Stimulated activated CD4-positive, alpha-beta T cell treated with anti-CD3 and anti-CD28 coated beads, Interleukin-12 subunit alpha, Interleukin-12 subunit beta, amount 100 ng/mL, for 48 hours (primary cell): ENCODE measurements around the gene DIAPH2.
"Not testable (repeated sequence)": the region's sequence is repeated elsewhere in the genome, so short reads cannot be mapped to it uniquely, and the experiment has no call there.

Experiments
- DNase-seq, 3 donors: peaks; one replicate each; pipeline ENCODE4 v3.0.0-alpha.2; 2020; ENCODE audit warnings: low read depth in 2 of 3, low spot score in 1 of 3

The DIAPH2 gene

DNA sequence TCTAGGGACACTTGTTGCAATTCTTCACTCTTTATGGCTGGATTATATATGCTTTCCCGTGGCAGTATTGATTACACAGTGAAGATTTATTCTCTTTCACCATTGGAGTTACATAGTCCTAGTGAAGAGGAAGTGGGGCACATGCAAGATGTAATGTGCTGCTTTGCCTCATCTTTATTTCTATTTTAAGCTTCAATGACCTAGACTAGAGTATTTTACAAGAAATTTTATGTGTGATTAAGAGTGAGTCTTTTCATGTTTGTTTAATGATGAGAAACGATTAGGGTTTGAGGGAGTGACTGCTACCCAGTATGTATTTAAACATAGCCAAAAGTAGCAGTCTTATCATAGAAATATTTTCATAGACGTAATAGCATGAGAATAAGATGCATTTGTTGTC lies 30.8 kb downstream of the DIAPH2 start:
- no peak for DNase-seq

DNA sequence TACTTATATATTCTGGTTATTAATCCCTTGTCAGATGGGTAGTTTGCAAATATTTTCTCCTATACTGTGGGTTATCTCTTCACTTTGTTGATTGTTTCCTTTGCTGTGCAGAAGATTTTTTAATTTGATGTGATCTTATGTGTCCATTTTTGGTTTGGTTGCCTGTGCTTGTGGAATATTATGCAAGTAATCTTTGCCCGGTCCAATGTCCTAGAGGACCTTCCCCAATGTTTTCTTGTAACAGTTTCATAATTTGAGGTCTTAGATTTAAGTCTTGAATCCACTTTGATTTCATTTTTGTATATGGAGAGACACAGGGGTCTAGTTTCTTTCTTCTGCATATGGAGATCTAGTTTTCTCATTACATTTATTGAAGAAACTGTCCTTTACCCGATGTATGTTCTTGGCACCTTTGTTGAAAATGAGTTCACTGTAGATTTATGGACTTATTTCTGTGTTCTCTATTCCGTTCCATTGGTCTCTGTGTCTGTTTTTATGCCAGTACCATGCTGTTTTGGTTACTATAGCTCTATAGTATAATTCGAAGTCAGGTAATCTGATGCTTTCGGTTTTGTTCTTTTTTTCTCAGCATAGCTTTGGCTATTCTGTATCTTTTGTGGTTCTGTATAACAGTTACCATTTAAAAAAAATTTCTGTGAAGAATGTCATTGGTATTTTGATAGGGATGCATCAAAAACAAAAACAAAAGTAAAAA lies 34.7 kb downstream of the DIAPH2 start:
- no peak for DNase-seq

DNA sequence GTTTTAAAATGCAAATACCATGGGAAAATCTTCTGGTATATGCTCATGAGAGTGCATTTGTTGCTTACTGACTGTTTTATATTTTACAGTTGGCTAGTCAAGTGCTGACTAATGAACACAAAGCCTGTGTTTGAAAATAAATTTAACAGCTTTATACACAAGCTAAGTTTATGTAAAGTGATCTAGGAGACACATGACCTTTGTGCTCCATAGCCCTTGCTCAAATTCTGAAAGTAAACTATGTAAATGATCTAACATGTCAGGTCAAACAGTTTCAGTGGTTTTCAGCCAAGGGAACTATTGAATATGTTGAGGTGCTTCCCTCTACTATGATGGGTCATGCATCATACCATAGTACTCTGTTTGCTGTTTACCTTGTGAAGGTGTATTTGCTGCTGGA lies 36.7 kb downstream of the DIAPH2 start:
- no peak for DNase-seq

DNA sequence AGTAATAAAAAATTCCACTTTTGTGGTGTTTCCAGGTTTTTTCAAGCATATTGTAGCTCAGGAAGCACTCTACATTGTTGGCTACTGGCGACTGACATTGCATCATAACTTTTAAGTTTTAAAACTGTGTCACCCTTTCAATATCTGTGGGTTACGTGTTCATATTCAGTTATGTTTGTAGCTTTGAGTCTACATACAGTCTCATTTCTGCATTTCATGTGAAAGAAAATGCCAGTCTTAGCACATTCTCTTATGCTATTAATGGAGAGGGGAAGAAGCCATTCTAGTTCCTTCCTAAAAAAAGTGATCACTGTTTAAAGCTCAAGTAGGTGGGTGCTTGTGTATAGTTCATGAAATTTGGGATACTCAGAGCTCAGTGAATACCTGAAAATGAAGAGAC lies 38.1 kb downstream of the DIAPH2 start:
- DNase-seq = no peak

DNA sequence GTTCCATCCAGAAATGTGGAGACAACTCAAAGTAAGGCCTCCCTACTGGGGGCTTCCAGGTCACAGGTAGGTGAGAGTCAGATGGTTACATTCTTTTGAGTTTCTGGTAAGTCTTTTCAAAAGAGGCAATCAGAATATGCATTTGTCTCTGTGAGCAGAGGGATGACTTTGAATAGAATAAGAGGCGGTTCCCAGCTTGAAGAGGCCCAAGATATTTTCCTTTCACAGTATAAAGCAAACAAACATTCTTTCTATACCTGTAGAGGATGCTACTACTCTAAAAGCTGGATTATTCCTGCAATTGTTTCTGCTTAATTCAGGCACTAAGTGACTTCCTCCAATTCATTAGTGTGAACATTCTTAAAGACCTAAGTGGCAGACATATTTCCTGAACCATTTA lies 44.4 kb downstream of the DIAPH2 start:
- no peak for DNase-seq

DNA sequence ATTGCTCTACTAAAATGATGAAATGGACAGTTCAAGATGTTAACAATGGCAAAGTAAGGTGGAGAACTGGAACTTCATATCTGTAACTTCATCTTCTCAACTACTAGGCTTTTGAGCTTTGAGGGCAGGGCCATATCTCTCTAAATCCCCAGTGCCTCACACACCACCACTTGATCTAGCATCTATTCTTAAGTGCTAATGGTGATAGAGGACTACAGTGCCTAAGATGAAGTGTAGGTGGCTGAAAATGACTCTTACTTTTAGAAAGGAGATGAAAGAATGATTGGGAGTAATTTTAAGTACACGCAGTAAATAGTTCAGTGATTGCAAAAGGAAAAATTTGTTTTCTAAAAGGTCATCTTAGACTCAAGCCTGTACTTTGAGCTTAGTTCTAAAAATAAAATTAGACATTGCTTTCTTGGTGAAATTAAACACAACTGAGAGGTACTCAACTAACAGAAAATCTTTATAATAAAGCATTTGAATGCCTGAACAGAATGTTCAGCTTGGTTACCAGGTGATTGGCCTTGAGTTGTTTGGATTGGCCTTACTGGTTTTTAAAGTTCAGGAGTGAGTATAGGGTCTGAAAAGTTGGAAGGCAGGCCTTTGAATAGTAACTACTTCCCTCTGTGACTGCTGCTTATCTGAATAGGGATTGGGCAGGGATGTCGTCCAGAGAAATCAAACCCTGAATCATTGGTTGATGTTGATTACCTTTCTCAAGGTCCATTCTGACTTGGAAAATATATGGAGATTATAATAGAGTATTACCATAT lies 45.4 kb downstream of the DIAPH2 start:
- no peak for DNase-seq

DNA sequence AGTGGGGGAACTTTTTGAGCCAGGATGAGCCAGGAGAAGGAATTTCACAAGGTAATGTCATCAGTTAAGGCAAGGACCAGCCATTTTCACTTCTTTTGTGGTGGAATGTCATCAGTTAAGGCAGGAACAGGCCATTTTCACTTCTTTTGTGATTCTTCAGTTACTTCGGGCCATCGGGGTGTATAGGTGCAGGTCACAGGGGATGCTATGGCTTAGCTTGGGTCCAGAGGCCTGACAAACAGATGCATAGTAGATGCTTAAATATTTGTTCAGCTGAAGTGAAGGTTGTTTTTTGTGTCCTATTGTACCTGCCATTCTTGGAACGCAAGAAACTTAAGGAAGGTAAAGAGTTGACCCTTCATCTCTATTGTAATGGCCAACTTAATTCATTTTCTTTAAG lies 46.4 kb downstream of the DIAPH2 start:
- not testable (repeated sequence) for DNase-seq

DNA sequence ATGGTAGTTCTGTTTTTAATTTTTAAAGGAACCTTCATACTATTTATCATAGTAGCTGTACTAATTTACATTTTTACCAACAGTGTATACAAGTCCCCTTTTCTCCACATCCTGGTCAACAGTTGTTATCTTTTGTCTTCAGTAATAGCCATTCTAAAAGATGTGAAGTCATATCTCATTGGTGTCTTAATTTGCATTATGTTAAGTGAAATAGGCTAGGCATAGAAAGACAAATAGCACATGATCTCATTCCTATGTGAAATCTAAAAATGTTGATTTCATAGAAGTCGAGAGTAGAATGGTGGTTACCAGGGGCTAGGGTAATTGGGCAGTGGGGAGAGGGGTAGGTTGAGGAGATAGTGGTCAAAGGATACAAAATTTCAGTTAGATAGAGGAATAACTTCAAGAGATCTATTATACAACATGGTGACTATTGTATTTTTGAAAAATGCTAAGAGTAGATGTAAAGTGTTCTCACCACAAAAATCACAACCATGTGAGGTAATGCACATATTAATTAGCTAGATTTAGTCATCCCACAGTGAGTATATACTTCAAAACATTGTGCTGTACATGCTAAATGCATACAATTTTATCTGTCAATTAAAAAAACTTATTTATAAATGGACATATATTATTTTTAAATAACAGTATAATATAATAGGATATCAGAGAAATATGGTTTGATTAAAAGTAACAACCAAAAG lies 58.9 kb downstream of the DIAPH2 start:
- DNase-seq = no peak

DNA sequence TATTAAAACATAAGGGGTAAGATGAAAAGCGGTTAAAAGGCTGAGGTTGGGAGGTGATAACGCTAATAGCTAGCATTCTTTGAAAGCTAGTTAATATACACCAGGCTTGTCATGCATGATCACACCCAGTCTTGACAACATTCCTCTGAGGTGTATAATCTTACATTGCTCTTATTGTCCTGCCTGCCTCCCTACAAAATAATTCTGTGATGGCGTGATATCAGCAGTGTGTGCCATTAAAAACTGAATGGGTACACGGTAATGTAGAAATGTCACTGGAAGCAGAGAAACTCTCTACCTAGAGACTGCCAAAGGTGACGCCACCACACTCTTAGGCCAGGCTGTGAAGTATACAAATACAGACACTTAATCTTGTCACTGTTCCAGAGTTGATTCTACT lies 68.1 kb downstream of the DIAPH2 start:
- no peak for DNase-seq

DNA sequence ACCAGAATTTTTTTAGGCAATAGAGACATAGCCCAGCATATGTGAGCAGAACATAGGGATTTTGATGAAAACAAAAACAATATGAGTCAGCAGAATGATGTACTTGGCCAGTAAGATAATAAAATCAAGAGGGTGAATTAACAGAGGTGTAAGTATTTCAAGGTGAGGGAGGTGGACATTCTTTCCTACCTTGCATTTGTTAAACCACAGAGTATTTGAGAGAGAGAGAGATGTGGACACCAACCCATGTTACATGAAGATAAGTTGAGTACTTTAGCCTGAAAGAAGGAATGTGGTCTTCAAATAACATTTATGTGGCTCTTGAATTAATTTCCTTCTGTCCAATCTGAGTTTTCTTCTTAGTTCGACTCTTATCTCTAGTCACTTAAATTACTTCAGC lies 68.6 kb downstream of the DIAPH2 start:
- DNase-seq = no peak

DNA sequence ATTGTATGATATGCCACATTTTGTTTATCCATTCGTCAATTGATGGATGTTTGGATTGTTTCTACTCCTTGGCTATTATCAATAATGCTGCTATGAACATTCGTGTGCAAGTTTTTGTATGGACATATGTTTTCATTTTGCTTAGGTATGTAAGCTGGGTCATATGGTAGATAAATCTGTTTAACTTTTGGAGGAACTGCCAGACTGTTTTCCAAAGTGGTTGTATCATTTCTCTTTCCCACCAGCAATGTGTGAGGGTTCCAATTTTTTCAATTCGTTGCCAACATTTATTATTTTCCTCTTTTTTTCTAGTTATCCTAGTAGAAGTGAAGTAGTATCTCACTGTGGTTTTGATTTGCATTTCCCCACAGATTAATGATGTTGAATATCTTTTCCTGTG lies 71.8 kb downstream of the DIAPH2 start:
- no peak for DNase-seq

DNA sequence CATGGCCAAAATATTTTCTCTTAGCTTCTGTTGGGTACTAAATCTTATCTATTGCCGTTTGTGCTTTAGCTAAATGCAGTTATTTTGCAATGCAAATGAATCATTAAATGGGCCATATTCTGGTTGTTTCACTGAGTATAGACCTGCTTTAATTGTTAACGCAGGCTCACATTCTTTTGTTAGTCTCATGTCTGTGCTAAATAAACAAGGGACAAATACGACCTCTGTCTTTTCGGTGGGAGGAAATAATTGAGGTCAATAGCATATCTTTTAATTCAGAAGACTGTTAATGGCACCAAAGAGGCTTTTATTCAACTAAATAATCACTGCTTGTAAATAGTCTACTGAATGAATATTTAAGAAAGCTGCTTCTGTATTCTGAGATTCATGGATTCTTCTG lies 76.9 kb downstream of the DIAPH2 start:
- no peak for DNase-seq

DNA sequence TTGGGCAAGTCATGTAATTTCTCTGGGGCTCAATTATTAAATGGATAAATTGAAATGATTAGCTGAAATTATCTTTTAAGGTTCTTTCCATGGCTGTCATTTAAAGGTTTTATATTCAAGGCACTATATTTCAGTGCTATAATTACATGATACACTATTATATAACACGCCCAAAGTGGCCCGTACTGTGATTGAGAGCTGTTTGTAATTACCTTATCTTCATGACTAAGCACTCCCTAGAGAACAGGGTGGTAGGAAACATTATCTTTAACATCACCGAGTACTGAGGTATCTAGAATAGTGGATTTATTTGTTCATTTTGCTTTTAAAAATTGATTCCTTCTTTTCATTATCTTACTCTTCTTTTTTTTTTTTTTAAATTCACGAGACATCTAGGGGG lies 79.0 kb downstream of the DIAPH2 start:
- DNase-seq = no peak

DNA sequence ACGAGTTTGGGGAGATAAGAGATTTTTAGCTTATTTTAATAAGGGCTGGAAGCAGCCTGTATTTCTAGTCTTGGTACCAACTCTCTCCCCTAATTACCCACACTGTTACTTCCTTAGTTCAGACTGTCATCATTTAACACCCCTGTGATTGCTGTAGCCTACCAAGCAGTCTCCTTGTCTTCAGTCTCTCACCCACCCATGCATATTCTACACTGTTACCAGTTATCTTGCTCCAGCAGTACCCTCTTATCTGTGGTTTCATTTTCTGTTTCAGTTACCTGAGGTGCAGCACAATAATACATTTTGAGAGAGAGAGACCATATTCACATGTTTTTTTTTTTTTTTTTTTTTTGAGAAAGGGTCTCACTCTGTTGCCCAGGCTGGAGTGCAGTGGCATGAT lies 80.2 kb downstream of the DIAPH2 start:
- no peak for DNase-seq

DNA sequence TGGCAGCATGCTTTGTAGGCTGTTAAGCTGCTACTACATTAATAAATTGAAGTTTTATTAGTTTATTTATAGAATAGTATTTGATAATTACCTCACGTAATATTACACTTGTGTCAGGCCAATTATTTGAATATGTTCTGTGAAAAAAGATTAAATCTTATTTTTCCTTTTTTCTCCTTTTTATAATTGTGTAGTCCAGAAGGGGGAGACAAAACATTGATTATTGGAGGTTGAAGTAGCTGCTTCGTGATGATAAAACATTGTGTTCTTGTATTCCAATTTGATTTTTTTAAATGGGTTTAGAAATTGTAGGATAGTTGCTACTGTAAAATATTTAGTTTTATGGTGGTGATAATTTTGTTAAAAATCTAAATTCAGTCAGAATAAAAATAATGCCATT lies 85.7 kb downstream of the DIAPH2 start:
- DNase-seq = no peak

DNA sequence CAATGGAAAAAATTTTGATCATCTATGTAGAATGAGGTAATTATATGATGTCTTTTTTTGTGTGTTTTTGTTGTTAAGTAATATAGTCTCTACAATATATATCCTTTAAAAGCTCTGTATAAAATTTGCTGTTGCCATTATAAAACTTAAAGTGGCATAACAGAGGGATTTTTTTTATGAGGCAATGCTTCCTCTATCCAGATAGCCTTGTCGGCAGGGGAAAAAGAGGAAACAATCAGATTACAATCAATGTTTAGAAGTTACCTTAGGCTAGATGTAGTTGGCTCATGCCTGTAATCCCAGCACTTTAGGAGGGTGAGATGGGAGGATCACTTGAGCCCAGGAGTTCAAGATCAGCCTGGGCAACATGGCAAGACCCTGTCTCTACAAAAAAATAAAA lies 86.8 kb downstream of the DIAPH2 start:
- DNase-seq = no peak

DNA sequence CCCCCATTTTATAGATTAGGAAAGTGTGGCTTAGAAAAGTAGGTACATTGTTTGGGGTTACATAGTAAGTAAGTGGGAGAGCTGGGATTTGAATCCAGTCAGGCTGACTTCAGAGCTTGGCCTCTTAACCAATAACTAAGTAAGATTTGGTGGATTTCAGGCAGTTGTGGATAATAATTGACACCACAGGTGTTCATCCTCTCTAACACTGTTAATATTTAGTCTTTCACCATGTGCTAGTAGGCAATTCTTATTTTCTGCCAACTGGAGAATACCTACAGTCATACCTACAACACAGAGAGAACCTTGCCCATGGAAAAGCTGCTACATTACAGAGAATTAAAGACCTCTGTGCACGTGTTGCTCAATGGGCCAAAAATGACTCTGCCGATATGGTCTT lies 89.5 kb downstream of the DIAPH2 start:
- no peak for DNase-seq

DNA sequence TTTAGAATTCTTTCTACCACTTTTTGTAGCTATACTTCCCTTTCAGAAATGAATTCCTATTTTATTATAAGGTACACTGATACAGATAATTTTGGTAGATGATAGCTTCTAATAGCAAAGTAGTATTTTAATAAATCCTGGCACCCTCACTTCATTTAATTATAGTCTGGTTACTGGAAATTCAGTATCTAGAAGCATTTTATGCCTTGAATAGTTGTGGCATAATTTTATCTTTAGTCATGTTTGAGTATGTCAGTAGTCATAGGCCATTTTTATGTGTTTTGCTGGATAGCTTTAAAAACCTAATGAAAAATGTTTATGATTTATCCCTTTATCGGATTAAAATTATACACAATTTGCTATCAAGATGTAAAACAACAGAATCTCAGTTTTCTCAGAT lies 92.3 kb downstream of the DIAPH2 start:
- DNase-seq = no peak

DNA sequence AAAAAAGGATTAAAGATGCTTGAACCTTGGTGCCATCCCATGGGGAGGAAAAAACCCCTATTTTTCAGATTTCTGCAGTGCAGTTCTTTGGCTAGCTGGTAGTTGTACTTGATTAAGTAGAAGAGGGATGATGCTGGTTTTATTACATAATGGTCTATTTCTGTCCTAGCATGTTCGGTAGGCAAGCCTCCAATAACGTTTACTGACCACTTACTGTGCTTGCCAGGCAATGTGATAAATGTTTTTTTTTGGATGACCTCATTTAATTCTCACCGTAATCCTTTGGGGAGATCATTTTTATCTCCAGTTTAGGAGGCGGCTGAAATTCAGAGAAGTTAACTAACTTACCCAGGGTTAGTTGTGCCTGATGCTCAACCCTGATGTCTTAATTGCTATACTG lies 106.9 kb downstream of the DIAPH2 start:
- DNase-seq = no peak

DNA sequence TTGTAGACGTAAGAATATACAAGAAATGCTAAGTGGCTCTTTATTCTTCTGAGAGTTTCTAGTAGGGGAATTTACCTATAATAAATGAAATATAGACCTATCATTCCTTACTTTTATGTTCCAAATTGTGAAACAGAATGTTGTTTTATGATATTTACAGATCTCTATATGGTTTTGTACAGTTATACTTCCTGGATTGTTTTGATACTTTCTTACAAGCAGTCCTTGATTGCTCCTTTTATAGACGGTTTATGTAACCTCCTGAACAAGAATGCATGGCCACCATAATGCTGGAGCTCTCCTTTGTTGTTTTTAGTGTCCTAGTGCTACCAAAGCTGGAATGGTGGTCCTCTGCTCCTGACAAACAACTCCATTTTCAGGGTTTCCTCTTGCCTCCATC lies 107.4 kb downstream of the DIAPH2 start:
- DNase-seq = no peak

DNA sequence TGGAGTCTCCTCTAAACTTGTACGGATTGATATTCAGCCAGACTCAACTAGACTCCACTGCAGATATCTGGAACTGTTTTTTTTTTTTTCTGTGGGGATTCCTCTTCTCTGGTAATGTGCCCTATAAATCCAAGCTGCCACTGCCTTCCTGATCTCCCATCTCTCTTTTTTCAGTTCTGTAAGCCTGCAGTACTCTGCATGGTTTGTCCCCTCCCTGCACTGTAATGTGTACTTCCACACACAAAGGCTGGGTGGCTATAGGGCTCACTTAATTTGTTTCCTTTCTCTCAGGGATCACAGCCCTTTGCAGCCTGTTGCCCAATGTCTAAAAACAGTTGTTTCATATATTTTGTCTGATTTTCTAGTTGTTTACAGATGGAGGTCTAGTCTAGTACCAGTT lies 114.3 kb downstream of the DIAPH2 start:
- no peak for DNase-seq

DNA sequence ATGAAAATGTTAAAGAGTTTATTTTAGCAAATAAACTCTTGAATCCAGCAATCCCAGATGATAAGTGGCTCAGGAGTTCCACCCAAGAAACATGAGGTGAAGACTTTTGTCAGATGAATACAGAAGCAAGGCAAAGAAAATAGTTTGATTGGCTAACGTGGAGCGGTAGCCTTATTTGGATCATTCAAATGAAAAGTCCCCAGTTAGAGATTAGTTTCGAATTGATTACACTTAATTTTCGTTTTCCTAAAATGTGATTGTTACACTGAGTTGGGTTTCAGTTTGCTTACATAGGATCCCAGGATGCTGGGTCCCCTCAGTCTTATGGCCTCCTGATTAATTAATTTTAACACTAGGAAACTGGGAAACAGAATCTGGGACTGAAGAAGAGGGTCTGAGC lies 122.7 kb downstream of the DIAPH2 start:
- DNase-seq = no peak
